Heart left ventricle (tissue), 16 donors: ENCODE results near the gene CHN2. TPM values are rescaled to one million over a fixed set of nuclear protein-coding genes. Genes with fewer than 3 reads are reported as not detected.

ENCODE experiments used
- ATAC-seq, 4 donors: fragments of 200-7000 bp; cut with Tn5 transposase; one replicate each; pipeline ENCODE4 v1.9.1; 2020 to 2022; ENCODE audit warnings: moderate library complexity in 4 of 4, mild to moderate bottlenecking in 3 of 4, moderate number of reproducible peaks in 1 of 4
- DNase-seq, 5 donors: peaks; one replicate each; pipeline ENCODE4 v3.0.0-alpha.2; 2020
- H3K27ac ChIP-seq, 12 donors: fragments of 200-600 bp; sonication (generic) in 4 of 12; one replicate each; pipeline versions ENCODE4 v1.5.0 to v1.8.0; 2016 to 2022; ENCODE audit warnings: mild to moderate bottlenecking in 2 of 12
- H3K27me3 ChIP-seq, 9 donors: fragments of 200-600 bp; sonication (generic) in 2 of 9; one replicate each; pipeline versions ENCODE4 v1.5.1 to v1.8.0; 2016 to 2022; ENCODE audit warnings: mild to moderate bottlenecking in 3 of 9
- H3K36me3 ChIP-seq, 9 donors: fragments of 200-600 bp; sonication (generic) in 2 of 9; one replicate each; pipeline versions ENCODE4 v1.5.0 to v1.8.0; 2018 to 2022; ENCODE audit warnings: mild to moderate bottlenecking in 2 of 9
- H3K4me1 ChIP-seq, 12 donors: fragments of 200-600 bp; sonication (generic) in 4 of 12; one replicate each; pipeline versions ENCODE4 v1.5.0 to v1.8.0; 2016 to 2022; ENCODE audit warnings: mild to moderate bottlenecking in 3 of 12
- H3K4me3 ChIP-seq, 12 donors: fragments of 200-600 bp; sonication (generic) in 4 of 12; one replicate each; pipeline versions ENCODE4 v1.5.0 to v1.8.0; 2017 to 2022; ENCODE audit warnings: mild to moderate bottlenecking in 9 of 12, moderate library complexity in 4 of 12
- H3K9me3 ChIP-seq, 12 donors: fragments of 200-600 bp; sonication (generic) in 4 of 12; one replicate each; pipeline versions ENCODE4 v1.5.0 to v1.8.0; 2016 to 2022; ENCODE audit warnings: mild to moderate bottlenecking in 1 of 12
- POLR2A ChIP-seq, 2 donors: fragments of 450-650 bp; IDR thresholded peaks; one replicate each; pipeline ENCODE4 v1.6.1; 2017; ENCODE audit warnings: antibody characterized with exemption in 2 of 2, mild to moderate bottlenecking in 2 of 2, moderate library complexity in 2 of 2
- WGBS, 4 donors: extraction: QIAGEN DNeasy Blood & Tissue Kit in 2 of 4; methylation state at CpG; one replicate each; pipeline versions ENCODE4 v1.1.5 to v1.1.7; 2013 to 2018; 5-methylcytosine and 5-hydroxymethylcytosine counted together
- intact Hi-C, 10 donors: fragments of 100-400 bp; cut with DNase I; formaldehyde crosslinking; loops; one replicate each; pipeline versions ENCODE4 v1.11.1 to v1.14.2; 2022
- polyA plus RNA-seq, 2 donors: library from polyadenylated mRNA; stranded (reverse); fragments of 200-250 nt; gene quantifications; one replicate each; pipeline ENCODE4 v1.2.3, GENCODE V29; 2013
- total RNA-seq, 9 donors: library from RNA; depleted of rRNA in 2 of 9; stranded (reverse); fragments of >200 nt in 2 of 9; fragmentation: NEBNext Ultra II Directional in 3 of 9; extraction: Animal tissue kit (Norgen Biotek cat#: 25700) in 3 of 9; gene quantifications; one replicate each; pipeline versions ENCODE4 v1.1.0 to v1.2.4, GENCODE V29; 2016 to 2023
- TF ChIP-seq, protein P1 (sequence below), 12 donors: fragments of 200-600 bp; sonication (generic) in 4 of 12; IDR thresholded peaks; one replicate each; pipeline versions ENCODE4 v1.5.0 to v1.8.0; 2018 to 2022; ENCODE audit warnings: antibody characterized with exemption in 12 of 12, mild to moderate bottlenecking in 5 of 12
- donor health status: ischemic (EF 13 %, LVEDD 7.1; RV severe dilation, severe dysfunction).
- donor health status: healthy with polysubstance abuse.
- donor health status: DM: no; HTN: yes; CAD: no.
- donor health status: DM: no; HTN: no; CAD: no.
- donor health status: ischemic (EF 25% LVEDD 6.9; RV normal size, moderate dysfunction).
- donor health status: ischemic (EF 25% LVEDD 5.7; RV mildly dilated, moderate dysfunction).
- donor health status: healthy.
- donor health status: DM: yes; HTN: yes; CAD: no.
- donor health status: ischemic (EF 35%, LVEDD 5.7; RV mildly dilated, moderate dysfunction).
- donor health status: nonischemic (EF 11% LVEDD 7.7; RV severe dilation, severe dysfunction).
- donor health status: DM: yes; HTN: yes; CAD: no.
- donor health status: PGD.
- donor health status: ischemic (EF 29% LVEDD 5.4; RV normal size, mild dysfunction).
- donor health status: nonischemic (EF 23%, LVEDD 6.1; RV moderate dilation, normal function).

The CHN2 gene
- total and polyA plus RNA-seq, 11 donors: 11.2 to 54.4 (median 33.6) TPM

DNA sequence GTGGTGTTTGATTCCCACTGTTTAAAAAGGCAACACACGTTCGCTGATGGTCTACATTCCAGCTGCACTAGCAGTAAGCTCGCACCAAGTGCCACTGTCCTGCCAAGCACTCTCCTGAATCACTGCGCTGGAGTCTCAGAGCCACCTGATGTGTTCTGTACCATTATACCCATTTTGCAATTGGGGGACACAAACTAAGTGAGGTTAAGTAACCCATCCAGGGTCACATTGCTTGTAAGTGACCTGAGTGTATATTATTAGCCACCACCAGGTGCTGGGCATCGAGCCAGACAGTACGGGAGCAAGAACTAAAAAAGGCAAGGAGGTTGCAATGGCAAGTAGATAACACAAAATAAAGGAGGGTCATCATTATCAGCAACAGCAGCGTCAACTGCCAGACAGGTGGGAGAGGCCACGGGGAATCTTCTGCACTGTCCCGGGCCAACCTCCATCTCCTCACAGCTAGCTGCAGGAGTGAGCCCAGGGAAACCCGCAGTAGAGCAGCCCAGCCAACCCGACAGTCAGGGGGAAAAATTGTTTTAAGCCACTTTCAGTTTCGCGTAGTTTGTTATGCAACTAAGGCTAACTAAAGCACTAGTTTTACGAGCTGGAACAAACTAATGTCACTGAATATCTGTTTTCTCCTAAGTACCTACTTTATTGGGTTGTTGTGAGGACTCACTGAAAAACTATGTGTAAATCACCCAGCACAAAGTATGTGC lies 47.5 kb upstream of the CHN2 start:
- H3K27me3 ChIP-seq: peaks cover 0 to 18% (median 5%) of the 10 kb centered on the region in 9 donors
- peak overlapping the region; percentile 56 to 90 (median 85) for H3K27ac ChIP-seq
- peak in 4 of 5 donors; percentile 69 to 86 (median 74) for DNase-seq
- TF ChIP-seq, protein P1, sequence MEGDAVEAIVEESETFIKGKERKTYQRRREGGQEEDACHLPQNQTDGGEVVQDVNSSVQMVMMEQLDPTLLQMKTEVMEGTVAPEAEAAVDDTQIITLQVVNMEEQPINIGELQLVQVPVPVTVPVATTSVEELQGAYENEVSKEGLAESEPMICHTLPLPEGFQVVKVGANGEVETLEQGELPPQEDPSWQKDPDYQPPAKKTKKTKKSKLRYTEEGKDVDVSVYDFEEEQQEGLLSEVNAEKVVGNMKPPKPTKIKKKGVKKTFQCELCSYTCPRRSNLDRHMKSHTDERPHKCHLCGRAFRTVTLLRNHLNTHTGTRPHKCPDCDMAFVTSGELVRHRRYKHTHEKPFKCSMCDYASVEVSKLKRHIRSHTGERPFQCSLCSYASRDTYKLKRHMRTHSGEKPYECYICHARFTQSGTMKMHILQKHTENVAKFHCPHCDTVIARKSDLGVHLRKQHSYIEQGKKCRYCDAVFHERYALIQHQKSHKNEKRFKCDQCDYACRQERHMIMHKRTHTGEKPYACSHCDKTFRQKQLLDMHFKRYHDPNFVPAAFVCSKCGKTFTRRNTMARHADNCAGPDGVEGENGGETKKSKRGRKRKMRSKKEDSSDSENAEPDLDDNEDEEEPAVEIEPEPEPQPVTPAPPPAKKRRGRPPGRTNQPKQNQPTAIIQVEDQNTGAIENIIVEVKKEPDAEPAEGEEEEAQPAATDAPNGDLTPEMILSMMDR (IDR thresholded peaks at IDR 0.05): peak in 1 of 12 donors; percentile 12
- no peak for TF ChIP-seq POLR2A (IDR thresholded peaks at IDR 0.05)
- peak; percentile 52 to 75 (median 68) for ATAC-seq
- H3K4me3 ChIP-seq: peak overlapping the region; percentile 16 to 67 (median 56)
- H3K4me1 ChIP-seq: peaks cover 0 to 52% (median 3%) of the 10 kb centered on the region in 12 donors
- intact Hi-C loops: no loop called here
- no peaks in the 10 kb centered on the region for H3K36me3 ChIP-seq
- H3K9me3 ChIP-seq: peaks cover 0 to 4% (median 0%) of the 10 kb centered on the region in 12 donors
- WGBS, 4 donors: 27 to 44% (median 33%) methylated on average over 14 of the region's 14 CpGs

DNA sequence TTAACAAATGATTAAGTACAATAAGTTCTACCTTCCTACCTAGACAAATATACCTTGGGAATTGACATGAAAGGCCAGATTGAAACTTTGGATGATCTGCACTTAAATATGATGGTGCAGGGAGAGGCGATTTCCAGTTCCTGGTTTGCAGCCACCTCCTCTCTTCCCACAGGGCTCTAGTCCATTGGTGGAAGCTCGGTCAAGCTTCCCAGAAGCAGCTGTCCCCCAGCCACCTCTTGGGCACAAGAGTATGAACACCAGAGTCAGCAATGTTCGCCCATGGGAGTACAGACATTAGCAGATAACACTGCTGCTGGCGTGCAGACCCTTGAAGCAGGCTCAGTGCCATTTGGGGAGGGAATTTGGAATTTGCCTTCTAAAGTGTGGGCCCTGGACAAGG lies 46.8 kb upstream of the CHN2 start:
- DNase-seq: peak in 4 of 5 donors; percentile 28 to 61 (median 48)
- intact Hi-C loops: no loop called here

DNA sequence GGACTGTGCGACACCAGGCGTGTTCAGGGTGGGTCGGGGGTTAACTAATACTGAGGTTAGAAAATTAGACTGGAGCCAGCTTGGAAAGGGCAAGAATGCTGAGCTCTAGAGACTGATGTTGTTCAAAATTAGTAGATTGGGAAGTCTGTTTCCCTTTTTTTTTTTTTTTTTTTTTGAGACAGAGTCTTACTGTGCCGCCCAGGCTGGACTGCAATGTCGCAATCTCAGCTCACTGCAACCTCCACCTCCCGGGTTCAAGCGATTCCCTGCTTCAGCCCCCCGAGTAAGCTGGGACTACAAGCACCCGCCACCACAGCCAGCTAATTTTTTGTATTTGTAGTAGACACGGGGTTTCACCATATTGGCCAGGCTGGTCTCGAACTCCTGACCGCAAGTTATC lies 45.5 kb upstream of the CHN2 start:
- 91 to 95% (median 92%) methylated on average over 12 of the region's 12 CpGs for WGBS, 4 donors

More for the DNA sequence above, 46.8 kb upstream of the CHN2 start:
- 38 to 46% (median 44%) methylated on average over 4 of the region's 4 CpGs for WGBS, 4 donors
- Histone ChIP-seq H3K27ac (peak overlapping the region in 10 of 12 donors; percentile 72 to 90 (median 86)), H3K27me3 (peaks cover 0 to 18% (median 5%) of the 10 kb centered on the region in 9 donors), H3K4me1 (peaks cover 0 to 48% (median 3%) of the 10 kb centered on the region in 12 donors), H3K9me3 (peaks cover 0 to 4% (median 0%) of the 10 kb centered on the region in 12 donors), H3K4me3 (peak overlapping the region in 10 of 12 donors; percentile 38 to 67 (median 58)), H3K36me3 (no peaks in the 10 kb centered on the region)
- peak; percentile 45 to 59 (median 50) for ATAC-seq
- TF ChIP-seq, protein P1 (IDR thresholded peaks at IDR 0.05): no peak
- no peak for TF ChIP-seq POLR2A (IDR thresholded peaks at IDR 0.05)

DNA sequence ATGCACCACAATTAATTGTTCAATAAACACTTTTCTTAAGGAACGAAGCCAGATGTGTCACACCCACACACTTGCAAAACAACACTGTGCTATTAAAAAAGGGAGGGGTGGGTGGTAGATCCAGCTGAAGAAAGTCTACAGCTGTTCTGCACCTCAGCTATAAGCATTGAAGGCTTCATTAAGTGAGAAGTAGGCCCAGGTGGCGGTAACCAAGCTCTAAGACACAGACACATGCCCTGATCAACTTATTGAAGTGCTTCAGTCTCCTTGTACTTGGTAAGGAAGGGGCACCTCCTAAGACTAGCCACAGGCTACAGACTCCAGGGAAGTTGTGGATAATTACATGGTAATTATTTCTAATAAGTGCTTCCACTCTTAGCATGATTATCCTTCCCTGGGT lies 43.7 kb upstream of the CHN2 start:
- 81 to 88% (median 83%) methylated on average over 2 of the region's 2 CpGs for WGBS, 4 donors
- ATAC-seq: no peak

More for the DNA sequence above, 45.5 kb upstream of the CHN2 start:
- intact Hi-C loops: no loop called here
- DNase-seq (no peak), ATAC-seq (no peak)
- Histone ChIP-seq H3K4me3 (no peak overlapping the region), H3K9me3 (peaks cover 0 to 4% (median 0%) of the 10 kb centered on the region in 12 donors), H3K36me3 (peaks cover 0 to 6% (median 0%) of the 10 kb centered on the region in 9 donors), H3K27ac (peak overlapping the region in 6 of 12 donors; percentile 2 to 90 (median 87)), H3K4me1 (peaks cover 0 to 40% (median 3%) of the 10 kb centered on the region in 12 donors), H3K27me3 (peaks cover 0 to 18% (median 5%) of the 10 kb centered on the region in 9 donors)
- TF ChIP-seq, protein P1 (IDR thresholded peaks at IDR 0.05): no peak
- TF ChIP-seq POLR2A (IDR thresholded peaks at IDR 0.05): no peak

More for the DNA sequence above, 43.7 kb upstream of the CHN2 start:
- intact Hi-C loops: no loop called here
- H3K27ac ChIP-seq: no peak overlapping the region
- no peak overlapping the region for H3K4me3 ChIP-seq
- peaks cover 0 to 4% (median 0%) of the 10 kb centered on the region in 12 donors for H3K9me3 ChIP-seq
- peaks cover 0 to 10% (median 0%) of the 10 kb centered on the region in 9 donors for H3K27me3 ChIP-seq
- peaks cover 0 to 26% (median 2%) of the 10 kb centered on the region in 12 donors for H3K4me1 ChIP-seq
- no peak for DNase-seq
- TF ChIP-seq, protein P1 (IDR thresholded peaks at IDR 0.05): no peak
- TF ChIP-seq POLR2A (IDR thresholded peaks at IDR 0.05): no peak
- peaks cover 0 to 6% (median 0%) of the 10 kb centered on the region in 9 donors for H3K36me3 ChIP-seq
